HepG2 (cell line): ENCODE measurements around the gene HDAC10. TPM values are rescaled to one million over a fixed set of nuclear protein-coding genes. Genes with fewer than 3 reads are reported as not detected.

Source experiments
- ARID4A ChIP-seq: sonication (generic); formaldehyde crosslinking; IDR thresholded peaks from 2 replicates; pipeline ENCODE4 v1.5.0; 2020; ENCODE audit warnings: mild to moderate bottlenecking, missing genetic modification reagents, borderline replicate concordance
- CENPX ChIP-seq: sonication (generic); formaldehyde crosslinking; IDR thresholded peaks from 2 replicates; pipeline ENCODE4 v1.9.0; 2021; ENCODE audit warnings: mild to moderate bottlenecking, missing genetic modification reagents, moderate library complexity
- ETV6 ChIP-seq: sonication (generic); formaldehyde crosslinking; conservative IDR thresholded peaks from 2 replicates; pipeline ENCODE4 v1.4.0; 2020; ENCODE audit warnings: missing genetic modification reagents
- GATA4 ChIP-seq: sonication (generic); IDR thresholded peaks from 2 replicates; pipeline ENCODE4 v1.6.1; 2016; ENCODE audit warnings: antibody characterized with exemption, low read depth, borderline replicate concordance
- GMEB1 ChIP-seq: sonication (generic); formaldehyde crosslinking; IDR thresholded peaks from 2 replicates; pipeline ENCODE4 v1.5.1; 2020; ENCODE audit warnings: missing genetic modification reagents, mild to moderate bottlenecking, borderline replicate concordance
- LCORL ChIP-seq, 2 experiments: fragments of 450-650 bp in 1 of 2; sonication (generic) in 1 of 2; formaldehyde crosslinking in 1 of 2; IDR thresholded peaks; 2 replicates each; pipeline versions ENCODE4 v1.5.0 to v1.6.1; 2017 to 2020; ENCODE audit warnings: antibody characterized with exemption in 1 of 2, missing genetic modification reagents in 1 of 2
- MAFG ChIP-seq: sonication (generic); formaldehyde crosslinking; IDR thresholded peaks from 2 replicates; pipeline ENCODE4 v1.5.1; 2020; ENCODE audit warnings: mild to moderate bottlenecking, missing genetic modification reagents
- MED8 ChIP-seq: sonication (generic); formaldehyde crosslinking; IDR thresholded peaks from 2 replicates; pipeline ENCODE4 v1.8.1; 2023; ENCODE audit warnings: mild to moderate bottlenecking, missing genetic modification reagents; ENCODE audit not compliant: insufficient replicate concordance
- RXRB ChIP-seq: IDR thresholded peaks from 2 replicates; pipeline ENCODE4 v1.6.1; 2016; ENCODE audit warnings: borderline replicate concordance, missing genetic modification reagents, missing compliant biosample characterization
- SAP130 ChIP-seq: IDR thresholded peaks from 2 replicates; pipeline ENCODE4 v1.6.1; 2016; ENCODE audit warnings: low read depth
- SMAD1 ChIP-seq: sonication (generic); formaldehyde crosslinking; IDR thresholded peaks from 2 replicates; pipeline ENCODE4 v1.4.0; 2020; ENCODE audit warnings: missing genetic modification reagents, low read depth, mild to moderate bottlenecking, borderline replicate concordance
- TBL1XR1 ChIP-seq: fragments of 150-350 bp; IDR thresholded peaks from 2 replicates; pipeline ENCODE4 v1.6.1; 2014; ENCODE audit warnings: borderline replicate concordance, low read length; ENCODE audit not compliant: partially characterized antibody
- U2AF1 ChIP-seq: fragments of 200-400 bp; formaldehyde crosslinking; optimal IDR thresholded peaks from 2 replicates; pipeline ENCODE3; 2017; ENCODE audit warnings: mild to moderate bottlenecking, low read depth, low read length
- ZBTB44 ChIP-seq: sonication (generic); formaldehyde crosslinking; IDR thresholded peaks from 2 replicates; pipeline ENCODE4 v1.4.0; 2020; ENCODE audit warnings: missing genetic modification reagents
- ZNF10 ChIP-seq: sonication (generic); formaldehyde crosslinking; IDR thresholded peaks from 2 replicates; pipeline ENCODE4 v1.4.0; 2020; ENCODE audit warnings: mild to moderate bottlenecking, low read depth, missing genetic modification reagents, borderline replicate concordance
- ZNF414 ChIP-seq: sonication (generic); formaldehyde crosslinking; IDR thresholded peaks from 2 replicates; pipeline ENCODE4 v1.5.0; 2020; ENCODE audit warnings: missing genetic modification reagents
- ZNF431 ChIP-seq: sonication (generic); formaldehyde crosslinking; IDR thresholded peaks from 2 replicates; pipeline ENCODE4 v1.9.0; 2022; ENCODE audit warnings: missing genetic modification reagents, low read depth, mild to moderate bottlenecking, borderline replicate concordance
- ZNF460 ChIP-seq: sonication (generic); formaldehyde crosslinking; IDR thresholded peaks from 2 replicates; pipeline ENCODE4 v1.5.1; 2020; ENCODE audit warnings: missing genetic modification reagents, mild to moderate bottlenecking, borderline replicate concordance
- ZNF616 ChIP-seq: sonication (generic); formaldehyde crosslinking; IDR thresholded peaks from 2 replicates; pipeline ENCODE4 v1.5.0; 2020; ENCODE audit warnings: low read depth, mild to moderate bottlenecking, missing genetic modification reagents
- ZSCAN31 ChIP-seq: sonication (generic); formaldehyde crosslinking; IDR thresholded peaks from 2 replicates; pipeline ENCODE4 v1.5.0; 2020; ENCODE audit warnings: low read depth, mild to moderate bottlenecking, missing genetic modification reagents
- polyA plus RNA-seq, 8 experiments: library from polyadenylated mRNA; depleted of rRNA in 3 of 8; stranded (reverse) in 7 of 8; unstranded in 1 of 8; fragments of >200 nt; fragmentation: Illumina TruSeq in 4 of 8; extraction: Trizol in 4 of 8; gene quantifications; 2 replicates each; pipeline versions ENCODE4 v1.2.1 to v1.2.3, GENCODE V29; 2011 to 2016; ENCODE audit warnings: low read depth in 4 of 8, missing spikeins in 1 of 8, mixed read lengths in 1 of 8; ENCODE audit not compliant: insufficient read depth in 1 of 8
- total RNA-seq, 5 experiments: library from RNA; depleted of rRNA; stranded (reverse); fragments of >200 nt; fragmentation: Illumina TruSeq; extraction: Trizol; gene quantifications; 2 replicates each; pipeline ENCODE4 v1.2.3, GENCODE V29; 2016; ENCODE audit warnings: low read depth in 1 of 5

The HDAC10 gene
- total and polyA plus RNA-seq, 2 of the 13 experiments (the other 11 are each of a cell fraction or from before 2014, with no cell fraction given) = 13.9 to 14.9 TPM

GRCh38 chr22:50296658-50297490, 45.8 kb upstream of the HDAC10 start (continued):
- TF ChIP-seq TBL1XR1 (no peak), SAP130 (CRISPR knock-in tag) (peak; percentile 43; the same call in 1 of the 2 replicates), ZNF431 (no peak), MAFG (CRISPR knock-in tag) (no peak), ZNF616 (CRISPR knock-in tag) (no peak), MED8 (no peak), U2AF1 (no peak), ZSCAN31 (CRISPR knock-in tag) (no peak), SMAD1 (peak; percentile 35; the same call in 1 of the 2 replicates), ARID4A (CRISPR knock-in tag) (0 out of 2 replicates have a peak, but pooled peaks have one; percentile 18), RXRB (CRISPR knock-in tag) (peak; percentile 73), ZNF460 (CRISPR knock-in tag) (no peak), ZBTB44 (CRISPR knock-in tag) (no peak), GMEB1 (CRISPR knock-in tag) (no peak), ETV6 (CRISPR knock-in tag) (no peak), LCORL (IDR thresholded peaks at IDR 0.05) (no peak), LCORL (CRISPR knock-in tag; IDR thresholded peaks at IDR 0.05) (no peak; the same call in 1 of the 2 replicates), CENPX (CRISPR knock-in tag) (no peak), ZNF414 (0 out of 2 replicates have a peak, but pooled peaks have one; percentile 58), ZNF10 (no peak), GATA4 (no peak)
